LNCaP clone FGC (cell line): ENCODE data around the gene CDK3.

Experiments
- DNase-seq: peaks from one replicate; pipeline ENCODE4 v3.0.0-alpha.2; 2011; ENCODE audit warnings: low read depth
- H3K4me3 ChIP-seq: 2 replicates; pipeline ENCODE4 v1.5.1; 2011; ENCODE audit warnings: mild to moderate bottlenecking, low read depth, low read length, control low read depth
- TF ChIP-seq, protein P1 (sequence below): IDR thresholded peaks from 2 replicates; pipeline ENCODE4 v1.5.1; 2012; ENCODE audit warnings: mild to moderate bottlenecking; ENCODE audit not compliant: control insufficient read depth, insufficient read depth; ENCODE audit errors: extremely low read depth

Gene CDK3

DNA sequence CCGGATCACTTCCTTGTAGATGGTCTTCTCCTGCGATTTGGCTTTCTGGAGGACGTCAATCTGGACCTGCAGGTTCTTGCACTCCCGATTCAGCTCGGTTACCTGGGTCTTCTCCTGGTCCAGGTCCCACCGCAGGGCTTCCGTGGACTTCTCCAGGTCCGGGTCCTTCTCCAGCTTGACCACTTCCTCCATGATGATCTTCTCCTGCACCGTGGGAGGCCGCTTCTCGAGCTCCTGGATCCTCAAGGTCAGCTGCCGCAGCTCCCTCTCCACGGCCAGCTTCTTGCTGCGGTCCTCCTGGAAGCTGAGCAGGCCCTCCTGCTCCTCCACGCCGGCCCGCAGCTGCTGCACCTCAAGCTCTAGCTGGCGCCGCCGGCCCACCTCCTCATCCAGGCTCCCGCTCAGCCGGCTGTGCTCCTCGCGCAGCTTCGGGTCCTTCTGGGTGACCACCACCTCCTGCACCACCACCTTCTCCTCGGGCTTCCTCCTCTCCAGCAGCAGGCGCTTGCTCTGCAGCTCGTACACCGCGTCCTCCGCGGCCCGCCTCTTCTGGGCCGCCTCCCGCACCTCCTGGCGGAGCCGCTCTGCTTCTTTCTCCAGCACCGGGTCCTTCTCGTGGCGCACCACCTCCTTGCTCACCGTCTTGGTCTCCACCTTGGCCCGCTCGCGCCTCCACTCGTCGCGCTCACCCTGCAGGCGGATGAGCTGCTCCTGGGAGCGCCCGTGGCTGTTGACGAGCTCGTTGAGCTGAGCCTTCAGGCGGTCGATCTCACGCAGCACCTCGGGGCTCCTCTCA lies 8.2 kb downstream of the CDK3 start:
- TF ChIP-seq, protein P1, sequence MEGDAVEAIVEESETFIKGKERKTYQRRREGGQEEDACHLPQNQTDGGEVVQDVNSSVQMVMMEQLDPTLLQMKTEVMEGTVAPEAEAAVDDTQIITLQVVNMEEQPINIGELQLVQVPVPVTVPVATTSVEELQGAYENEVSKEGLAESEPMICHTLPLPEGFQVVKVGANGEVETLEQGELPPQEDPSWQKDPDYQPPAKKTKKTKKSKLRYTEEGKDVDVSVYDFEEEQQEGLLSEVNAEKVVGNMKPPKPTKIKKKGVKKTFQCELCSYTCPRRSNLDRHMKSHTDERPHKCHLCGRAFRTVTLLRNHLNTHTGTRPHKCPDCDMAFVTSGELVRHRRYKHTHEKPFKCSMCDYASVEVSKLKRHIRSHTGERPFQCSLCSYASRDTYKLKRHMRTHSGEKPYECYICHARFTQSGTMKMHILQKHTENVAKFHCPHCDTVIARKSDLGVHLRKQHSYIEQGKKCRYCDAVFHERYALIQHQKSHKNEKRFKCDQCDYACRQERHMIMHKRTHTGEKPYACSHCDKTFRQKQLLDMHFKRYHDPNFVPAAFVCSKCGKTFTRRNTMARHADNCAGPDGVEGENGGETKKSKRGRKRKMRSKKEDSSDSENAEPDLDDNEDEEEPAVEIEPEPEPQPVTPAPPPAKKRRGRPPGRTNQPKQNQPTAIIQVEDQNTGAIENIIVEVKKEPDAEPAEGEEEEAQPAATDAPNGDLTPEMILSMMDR: no peak
- H3K4me3 ChIP-seq: no peak overlapping the region
- no peak for DNase-seq

DNA sequence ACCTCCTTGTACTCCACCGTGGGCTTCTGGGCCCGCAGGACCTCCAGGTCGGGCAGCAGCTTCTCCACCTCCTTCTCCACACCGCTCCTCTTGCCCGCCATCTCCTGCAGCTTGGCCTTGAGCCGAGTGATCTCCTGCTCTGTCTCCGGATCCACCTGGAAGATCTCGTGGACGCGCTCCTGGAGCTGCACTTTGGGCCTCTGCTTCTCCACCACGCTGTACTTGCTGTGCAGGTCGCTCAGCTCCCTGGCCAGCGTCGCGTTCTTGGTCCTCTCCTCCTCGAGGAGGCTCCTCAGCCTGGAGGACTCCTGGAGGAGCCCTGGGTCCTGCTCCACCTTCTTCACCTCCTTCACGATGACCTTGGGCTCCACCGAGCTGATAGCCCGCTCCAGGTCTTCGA lies 8.8 kb downstream of the CDK3 start:
- TF ChIP-seq, protein P1: no peak
- no peak for DNase-seq

DNA sequence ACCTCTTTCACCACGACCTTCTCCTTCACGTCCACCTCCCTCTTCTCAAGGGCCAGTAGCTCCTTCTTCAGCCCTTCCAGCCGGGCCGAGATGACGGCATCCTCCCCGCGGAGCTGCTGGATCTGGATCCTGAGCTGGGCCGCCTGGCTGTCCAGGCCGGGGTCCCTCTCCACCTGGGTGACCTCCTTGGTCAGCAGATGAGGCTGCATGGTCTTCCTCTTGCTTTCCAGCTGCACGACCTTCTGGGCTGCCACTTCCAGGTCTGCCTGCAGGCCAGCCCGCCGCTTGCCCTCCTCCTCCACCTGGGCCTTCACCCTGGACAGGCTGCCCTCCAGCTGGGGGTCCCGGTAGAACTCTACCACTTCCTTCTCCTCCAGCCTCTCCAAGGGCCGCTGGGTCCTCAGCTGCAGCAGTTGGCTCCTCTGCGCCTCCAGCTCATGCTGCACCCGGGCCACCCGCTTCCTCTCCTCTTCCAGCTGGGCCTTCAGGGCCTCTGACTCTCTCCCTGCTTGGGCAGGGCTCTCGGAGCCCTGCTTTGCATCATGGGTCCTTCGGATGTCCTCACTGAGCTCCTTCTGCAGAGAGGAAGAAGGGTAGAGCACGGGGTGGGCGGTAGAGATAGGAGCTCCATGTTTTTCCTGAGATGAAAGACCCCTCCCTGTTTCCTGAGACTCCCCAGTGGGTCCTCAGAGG lies 9.5 kb downstream of the CDK3 start:
- TF ChIP-seq, protein P1: no peak
- no peak for DNase-seq
- no peak overlapping the region for H3K4me3 ChIP-seq

More for the DNA sequence above, 8.8 kb downstream of the CDK3 start:
- no peak overlapping the region for H3K4me3 ChIP-seq

DNA sequence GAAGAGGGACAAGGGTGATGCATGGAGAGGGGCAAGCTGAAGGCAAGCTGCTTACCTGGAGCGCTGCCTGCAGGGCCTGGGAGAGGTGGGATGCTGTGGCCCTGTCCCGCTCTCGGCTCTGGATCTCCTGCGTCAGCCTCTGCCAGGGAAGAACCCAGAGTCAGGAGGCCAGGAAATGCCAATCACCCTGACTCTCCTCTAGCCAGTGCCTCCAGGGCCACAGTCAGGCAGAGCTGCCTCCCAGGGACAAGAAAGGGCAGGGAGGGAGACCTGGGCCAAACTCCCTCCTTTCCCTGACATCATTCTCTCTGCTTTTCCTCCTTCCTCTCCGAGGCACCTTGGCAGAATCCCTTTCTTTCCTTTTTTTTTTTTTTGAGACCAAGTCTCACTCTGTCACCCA lies 11.3 kb downstream of the CDK3 start:
- DNase-seq: no peak
- TF ChIP-seq, protein P1: no peak
- H3K4me3 ChIP-seq: no peak overlapping the region

DNA sequence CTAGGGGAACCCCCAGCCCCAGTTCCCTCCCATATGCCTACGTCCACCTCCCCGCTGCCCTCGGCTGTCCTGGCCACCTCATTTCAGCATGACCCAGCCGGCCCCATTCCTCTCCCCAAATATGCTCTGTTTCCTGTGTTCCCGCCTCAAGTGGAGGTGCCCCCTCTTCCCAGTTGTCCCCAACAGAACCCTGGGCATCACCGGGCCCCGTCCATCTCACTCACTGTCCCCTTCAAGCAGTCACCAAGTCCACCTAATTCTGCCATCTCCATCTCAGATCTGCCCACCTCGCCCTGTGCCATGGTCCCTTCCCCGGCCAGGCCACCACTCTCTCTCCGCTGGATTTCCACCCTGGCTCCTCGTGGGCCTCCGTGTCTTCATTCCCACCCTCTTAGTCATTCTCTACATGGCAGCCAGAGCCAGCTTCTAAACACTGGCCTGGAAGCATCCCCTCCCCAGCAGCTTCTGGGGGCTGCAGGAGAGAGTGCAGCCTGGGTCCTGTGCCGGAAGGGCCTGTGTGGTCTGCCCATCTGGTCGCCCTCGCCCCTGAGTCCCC lies 12.8 kb downstream of the CDK3 start:
- TF ChIP-seq, protein P1: no peak
- no peak overlapping the region for H3K4me3 ChIP-seq
- no peak for DNase-seq

DNA sequence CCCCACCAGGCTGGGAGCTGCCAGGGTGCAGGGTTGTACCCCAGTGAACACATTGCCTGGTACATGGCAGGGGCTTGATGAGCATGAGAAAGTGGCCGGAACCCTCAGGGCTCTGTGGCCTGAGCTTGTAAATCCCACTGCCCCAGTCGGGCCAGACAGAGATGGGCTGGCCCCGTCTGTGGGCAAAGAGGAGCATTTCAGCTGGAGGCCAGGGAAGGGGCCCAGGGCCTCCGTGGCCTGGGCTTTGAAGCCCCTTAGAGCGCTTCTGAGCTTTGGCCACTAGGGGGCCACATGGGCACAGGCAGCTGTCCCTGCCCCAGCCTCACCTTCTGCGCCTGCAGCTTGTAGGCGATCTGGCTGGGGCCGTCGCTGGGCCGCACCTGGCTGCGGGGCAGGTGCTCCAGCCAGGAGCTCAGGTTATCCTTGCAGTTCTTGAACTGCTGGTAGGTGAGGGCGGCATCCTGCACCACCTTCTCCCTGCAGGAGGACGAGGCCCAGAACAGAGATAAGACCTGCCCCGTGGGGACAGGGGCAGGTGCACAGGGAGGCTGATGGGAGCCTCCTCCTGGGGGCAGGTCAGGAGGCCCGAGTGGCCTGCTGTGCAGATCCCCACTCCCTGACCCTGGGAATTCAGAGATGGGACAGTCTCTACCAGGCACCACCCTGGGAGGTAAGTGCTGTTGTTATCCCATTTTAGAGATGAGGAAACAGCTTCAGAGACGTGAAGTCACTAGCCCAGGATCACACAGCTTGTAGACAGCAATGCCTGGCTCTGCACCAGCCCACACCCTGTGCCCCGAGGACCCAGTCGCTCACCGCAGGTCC lies 13.7 kb downstream of the CDK3 start:
- TF ChIP-seq, protein P1: peak; percentile 88

More for the DNA sequence above, 13.7 kb downstream of the CDK3 start:
- no peak for DNase-seq
- H3K4me3 ChIP-seq: no peak overlapping the region
